Uterus (tissue), 4 donors: ENCODE data around the gene MLF2. TPM values are rescaled to one million over a fixed set of nuclear protein-coding genes. Genes with fewer than 3 reads are reported as not detected.

ENCODE experiments used
- DNase-seq, 2 donors: peaks; one replicate each; pipeline ENCODE4 v3.0.0-alpha.2; 2019 to 2020
- H3K27ac ChIP-seq, 2 donors: fragments of 200-600 bp; sonication (generic); 1 replicate in 1 of 2; 2 replicates in 1 of 2; pipeline ENCODE4 v1.5.1; 2016 to 2018
- H3K27me3 ChIP-seq, 2 donors: fragments of 200-600 bp; sonication (generic); one replicate each; pipeline ENCODE4 v1.5.1; 2018 to 2019; ENCODE audit warnings: control low read depth in 1 of 2
- H3K36me3 ChIP-seq, 2 donors: fragments of 200-600 bp; sonication (generic); one replicate each; pipeline ENCODE4 v1.5.1; 2019; ENCODE audit warnings: control low read depth in 1 of 2
- H3K4me1 ChIP-seq, 2 donors: fragments of 200-600 bp; sonication (generic); one replicate each; pipeline ENCODE4 v1.5.1; 2018 to 2019; ENCODE audit warnings: control low read depth in 1 of 2
- H3K4me3 ChIP-seq, 2 donors: fragments of 200-600 bp; sonication (generic); 1 replicate in 1 of 2; 2 replicates in 1 of 2; pipeline ENCODE4 v1.5.1; 2018 to 2019; ENCODE audit warnings: mild to moderate bottlenecking in 1 of 2
- H3K9me3 ChIP-seq, 2 donors: fragments of 200-600 bp; sonication (generic); one replicate each; pipeline ENCODE4 v1.5.1; 2019; ENCODE audit warnings: control low read depth in 1 of 2
- CTCF ChIP-seq, 4 experiments: fragments of 200-600 bp in 2 of 4; fragments of 450-650 bp in 2 of 4; sonication (generic) in 2 of 4; IDR thresholded peaks; one replicate each; pipeline ENCODE4 v1.5.1; 2016 to 2019; ENCODE audit warnings: antibody characterized with exemption in 4 of 4, mild to moderate bottlenecking in 2 of 4, moderate library complexity in 1 of 4
- POLR2A ChIP-seq, 2 donors: fragments of 450-650 bp; IDR thresholded peaks; one replicate each; pipeline ENCODE4 v1.6.1; 2016; ENCODE audit warnings: antibody characterized with exemption in 2 of 2, mild to moderate bottlenecking in 1 of 2, moderate library complexity in 1 of 2
- intact Hi-C: fragments of 100-400 bp; cut with DNase I; formaldehyde crosslinking; loops from one replicate; pipeline ENCODE4 v1.15.1; 2023; ENCODE audit warnings: low total_unique reads
- total RNA-seq, 4 donors: library from RNA; depleted of rRNA in 3 of 4; stranded (reverse); fragments of >200 nt in 3 of 4; gene quantifications; one replicate each; pipeline versions ENCODE4 v1.1.0 to v1.2.4, GENCODE V29; 2014 to 2023
- donor health status: DM: yes; HTN: yes; CAD: no.

Gene MLF2
- total RNA-seq, 4 donors from 2014 or later: 124 to 408 (median 147) TPM

- Histone ChIP-seq H3K27me3 (no peaks in the 10 kb centered on the region), H3K9me3 (no peaks in the 10 kb centered on the region), H3K4me1 (peaks cover 0 to 4% of the 10 kb centered on the region in 2 donors), H3K27ac (peak within 1 kb of the TSS; percentile 74 to 98), H3K36me3 (no peaks in the 10 kb centered on the region), H3K4me3 (peak within 1 kb of the TSS in 1 of 2 donors; percentile 41)
- no peak for TF ChIP-seq POLR2A (IDR thresholded peaks at IDR 0.05)
- no peak for TF ChIP-seq CTCF (IDR thresholded peaks at IDR 0.05)
- DNase-seq: peak; percentile 57 to 58
- intact Hi-C loops: no loop called here
These were observed 19.4 kb upstream of the MLF2 start, which contains the start of gene LAG3 for GRCh38 chr12:6772331-6772695. LAG3 (plus strand) TSS chr12:6772520; CDS start chr12:6772853, 333 bp downstream.

GRCh38 chr12:6771509-6772330, 18.8 kb upstream of the MLF2 start:
- H3K4me3 ChIP-seq: peak overlapping the region in 1 of 2 donors; percentile 41
- H3K4me1 ChIP-seq: peaks cover 0 to 4% of the 10 kb centered on the region in 2 donors
- intact Hi-C loops: no loop called here
- peak in 1 of 2 donors; percentile 61 for DNase-seq
- TF ChIP-seq POLR2A (IDR thresholded peaks at IDR 0.05) (no peak), CTCF (IDR thresholded peaks at IDR 0.05) (no peak)
- H3K27ac ChIP-seq: peak overlapping the region; percentile 74 to 98
- H3K27me3 ChIP-seq: no peaks in the 10 kb centered on the region
- no peaks in the 10 kb centered on the region for H3K9me3 ChIP-seq
- H3K36me3 ChIP-seq: no peaks in the 10 kb centered on the region

- Histone ChIP-seq H3K36me3 (no peaks in the 10 kb centered on the region), H3K27ac (peak overlapping the region; percentile 74 to 98), H3K4me3 (no peak overlapping the region), H3K9me3 (no peaks in the 10 kb centered on the region), H3K27me3 (no peaks in the 10 kb centered on the region), H3K4me1 (peaks cover 0 to 4% of the 10 kb centered on the region in 2 donors)
- TF ChIP-seq CTCF (IDR thresholded peaks at IDR 0.05) (no peak), POLR2A (IDR thresholded peaks at IDR 0.05) (peak in 1 of 2 donors; percentile 34)
- intact Hi-C loops: no loop called here
- peak in 1 of 2 donors; percentile 64 for DNase-seq
These were observed 18.2 kb upstream of the MLF2 start for GRCh38 chr12:6771091-6771495.

- no peaks in the 10 kb centered on the region for H3K27me3 ChIP-seq
- intact Hi-C loops: no loop called here
- no peak for TF ChIP-seq CTCF (IDR thresholded peaks at IDR 0.05)
- no peak for TF ChIP-seq POLR2A (IDR thresholded peaks at IDR 0.05)
- H3K4me3 ChIP-seq: no peak overlapping the region
- no peak for DNase-seq
- H3K27ac ChIP-seq: peak overlapping the region; percentile 74 to 98
- no peaks in the 10 kb centered on the region for H3K9me3 ChIP-seq
- peaks cover 0 to 4% of the 10 kb centered on the region in 2 donors for H3K4me1 ChIP-seq
- no peaks in the 10 kb centered on the region for H3K36me3 ChIP-seq
These were observed 17.7 kb upstream of the MLF2 start for GRCh38 chr12:6770600-6770999.

- Histone ChIP-seq H3K27me3 (no peaks in the 10 kb centered on the region), H3K4me3 (no peak overlapping the region), H3K4me1 (peaks cover 0 to 4% of the 10 kb centered on the region in 2 donors), H3K27ac (peak overlapping the region; percentile 74 to 98), H3K9me3 (no peaks in the 10 kb centered on the region), H3K36me3 (no peaks in the 10 kb centered on the region)
- no peak for DNase-seq
- TF ChIP-seq CTCF (IDR thresholded peaks at IDR 0.05): no peak
- no peak for TF ChIP-seq POLR2A (IDR thresholded peaks at IDR 0.05)
- intact Hi-C loops: no loop called here
These were observed 17.2 kb upstream of the MLF2 start for GRCh38 chr12:6770094-6770493.
